Caco-2 (cell line): Measurements from ENCODE around the gene ITPR3. TPM values are rescaled to one million over a fixed set of nuclear protein-coding genes. Genes with fewer than 3 reads are reported as not detected.

Experiments
- BruUV-seq: library from RNA; stranded (reverse); fragments of 400-500 nt; replicated peaks from 2 replicates; lab custom pipeline; 2021; lab: Mats Ljungman, UMichigan
- CTCF ChIA-PET: fragments of 300-600 bp; sonication (Branson Sonifier 250); formaldehyde crosslinking; loops from one replicate; lab custom pipeline; 2022; ENCODE audit warnings: antibody characterized with exemption; lab: Charles Lee
- POLR2A ChIA-PET: fragments of 300-600 bp; sonication (Branson Sonifier 250); formaldehyde crosslinking; loops from one replicate; lab custom pipeline; 2022; ENCODE audit warnings: antibody characterized with exemption; lab: Charles Lee
- DNase-seq, 2 experiments: peaks; one replicate each; pipeline versions ENCODE4 v3.0.0 to v3.0.0-alpha.2; 2020 to 2022
- H3K27me3 ChIP-seq: replicated peaks from 2 replicates; pipeline ENCODE4 v1.6.0; 2011; ENCODE audit warnings: low read length; ENCODE audit not compliant: control insufficient read depth, insufficient read depth
- H3K36me3 ChIP-seq: 2 replicates; pipeline ENCODE4 v1.5.1; 2011; ENCODE audit warnings: low read length; ENCODE audit not compliant: control insufficient read depth, insufficient read depth
- H3K4me1 ChIP-seq: fragments of 250-450 bp; sonication (Bioruptor Pico); 2 replicates; pipeline ENCODE4 v1.5.1; 2020; ENCODE audit warnings: mild to moderate bottlenecking
- H3K4me3 ChIP-seq: 2 replicates; pipeline ENCODE4 v1.5.1; 2011; ENCODE audit warnings: low read depth, mild to moderate bottlenecking, control low read depth, low read length
- H3K9me3 ChIP-seq: fragments of 250-450 bp; sonication (Bioruptor Pico); 2 replicates; pipeline ENCODE4 v1.5.1; 2020; ENCODE audit warnings: mild to moderate bottlenecking, moderate library complexity
- H3K27ac Mint-ChIP-seq: one replicate; pipeline ENCODE4 v1.8.0; 2022; ENCODE audit warnings: mixed read lengths; ENCODE audit not compliant: unreplicated experiment
- H3K27me3 Mint-ChIP-seq: one replicate; pipeline ENCODE4 v1.8.0; 2022; ENCODE audit warnings: mixed read lengths; ENCODE audit not compliant: insufficient read depth, unreplicated experiment
- H3K36me3 Mint-ChIP-seq: one replicate; pipeline ENCODE4 v1.8.0; 2022; ENCODE audit warnings: mild to moderate bottlenecking, mixed read lengths; ENCODE audit not compliant: insufficient read depth, unreplicated experiment
- H3K4me1 Mint-ChIP-seq: one replicate; pipeline ENCODE4 v1.8.0; 2022; ENCODE audit warnings: low read depth, mixed read lengths; ENCODE audit not compliant: unreplicated experiment
- H3K4me3 Mint-ChIP-seq: one replicate; pipeline ENCODE4 v1.8.0; 2022; ENCODE audit warnings: mild to moderate bottlenecking, moderate library complexity, mixed read lengths; ENCODE audit not compliant: unreplicated experiment
- H3K9me3 Mint-ChIP-seq: one replicate; pipeline ENCODE4 v1.8.0; 2022; ENCODE audit warnings: mixed read lengths; ENCODE audit not compliant: unreplicated experiment
- intact Hi-C: fragments of 100-400 bp; cut with micrococcal nuclease; formaldehyde crosslinking; loops from one replicate; pipeline ENCODE4 v1.10.0; 2022; ENCODE audit not compliant: unreplicated experiment
- total RNA-seq: library from RNA; stranded (reverse); gene quantifications from 2 replicates; pipeline ENCODE4 v1.2.3, GENCODE V29; 2022
- TF ChIP-seq, protein P1 (sequence below), 2 experiments: fragments of 200-600 bp in 1 of 2; IDR thresholded peaks; 1 replicate in 1 of 2; 2 replicates in 1 of 2; pipeline versions ENCODE4 v1.5.1 to v1.8.0; 2011 to 2022; ENCODE audit warnings: antibody characterized with exemption in 1 of 2, control low read depth in 1 of 2, inconsistent platforms in 1 of 2, low read depth in 1 of 2, low read length in 1 of 2, mild to moderate bottlenecking in 1 of 2, moderate library complexity in 1 of 2; ENCODE audit not compliant: insufficient read depth in 1 of 2, severe bottlenecking in 1 of 2, unreplicated experiment in 1 of 2

Gene ITPR3
- total RNA-seq, 1 experiment from 2014 or later = 42.1 TPM

DNA sequence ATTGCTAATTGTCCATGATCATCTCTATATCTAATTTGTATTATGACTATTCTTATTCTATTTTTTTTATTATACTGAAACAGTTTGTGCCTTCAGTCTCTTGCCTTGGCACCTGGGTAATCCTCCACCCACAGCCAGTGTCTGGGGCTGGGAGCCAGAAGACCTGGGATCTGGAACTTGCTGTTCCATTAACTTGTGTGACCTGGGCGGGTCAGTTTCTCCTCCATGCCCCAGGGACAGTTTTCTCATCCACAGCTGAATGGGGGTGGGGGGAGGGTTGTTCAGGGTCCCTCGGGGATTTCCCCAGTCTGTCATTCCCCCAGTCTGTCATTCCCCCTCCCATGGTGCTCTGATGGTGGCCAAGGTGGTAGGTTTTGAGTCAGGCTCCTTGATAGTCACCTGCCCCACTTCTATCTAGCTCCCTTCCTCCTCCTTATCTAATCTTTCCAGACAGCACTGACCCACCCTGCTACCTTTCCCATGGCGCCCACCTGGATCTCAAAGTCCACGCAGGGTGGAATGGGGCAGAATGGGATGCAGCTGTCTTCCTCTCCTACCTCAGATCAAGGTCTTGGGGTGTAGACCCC is 10.9 kb downstream of the ITPR3 start:
- TF ChIP-seq, protein P1, sequence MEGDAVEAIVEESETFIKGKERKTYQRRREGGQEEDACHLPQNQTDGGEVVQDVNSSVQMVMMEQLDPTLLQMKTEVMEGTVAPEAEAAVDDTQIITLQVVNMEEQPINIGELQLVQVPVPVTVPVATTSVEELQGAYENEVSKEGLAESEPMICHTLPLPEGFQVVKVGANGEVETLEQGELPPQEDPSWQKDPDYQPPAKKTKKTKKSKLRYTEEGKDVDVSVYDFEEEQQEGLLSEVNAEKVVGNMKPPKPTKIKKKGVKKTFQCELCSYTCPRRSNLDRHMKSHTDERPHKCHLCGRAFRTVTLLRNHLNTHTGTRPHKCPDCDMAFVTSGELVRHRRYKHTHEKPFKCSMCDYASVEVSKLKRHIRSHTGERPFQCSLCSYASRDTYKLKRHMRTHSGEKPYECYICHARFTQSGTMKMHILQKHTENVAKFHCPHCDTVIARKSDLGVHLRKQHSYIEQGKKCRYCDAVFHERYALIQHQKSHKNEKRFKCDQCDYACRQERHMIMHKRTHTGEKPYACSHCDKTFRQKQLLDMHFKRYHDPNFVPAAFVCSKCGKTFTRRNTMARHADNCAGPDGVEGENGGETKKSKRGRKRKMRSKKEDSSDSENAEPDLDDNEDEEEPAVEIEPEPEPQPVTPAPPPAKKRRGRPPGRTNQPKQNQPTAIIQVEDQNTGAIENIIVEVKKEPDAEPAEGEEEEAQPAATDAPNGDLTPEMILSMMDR (IDR thresholded peaks at IDR 0.05; ENCODE audit: insufficient read depth in 1 of 2, low read depth in 1 of 2, low read length in 1 of 2, severe bottlenecking in 1 of 2, unreplicated experiment in 1 of 2) = no peak
- Mint-ChIP-seq H3K4me1 (peaks cover 63% of the 10 kb centered on the region), H3K36me3 (peaks cover 34% of the 10 kb centered on the region), H3K9me3 (no peaks in the 10 kb centered on the region), H3K27me3 (no peaks in the 10 kb centered on the region), H3K27ac (no peak overlapping the region), H3K4me3 (peak overlapping the region; percentile 97)
- ChIA-PET CTCF (interaction anchor here (0.6 to 1.6 kb wide), 6 partner anchors 8 to 68 kb away, joined by 3 to 10 read pairs (median 4); partner anchors contain the start of genes BAK1 and ITPR3), POLR2A (interaction anchor here (0.5 kb wide), 1 partner anchor 12 kb away, joined by 3 read pairs; no protein-coding TSS in a partner anchor)
- TSS peak; percentile 51 for BruUV-seq
- no peaks in the 10 kb centered on the region for H3K27me3 ChIP-seq
- no peak overlapping the region for H3K4me3 ChIP-seq
- H3K4me1 ChIP-seq = peaks cover 69% of the 10 kb centered on the region
- no peaks in the 10 kb centered on the region for H3K9me3 ChIP-seq
- intact Hi-C loops = loop anchor here (1.0 kb wide), 1 partner anchor 43 kb away; no protein-coding TSS in a partner anchor
- no peak for DNase-seq
- H3K36me3 ChIP-seq = peaks cover 3% of the 10 kb centered on the region; the same call in 1 of the 2 replicates

DNA sequence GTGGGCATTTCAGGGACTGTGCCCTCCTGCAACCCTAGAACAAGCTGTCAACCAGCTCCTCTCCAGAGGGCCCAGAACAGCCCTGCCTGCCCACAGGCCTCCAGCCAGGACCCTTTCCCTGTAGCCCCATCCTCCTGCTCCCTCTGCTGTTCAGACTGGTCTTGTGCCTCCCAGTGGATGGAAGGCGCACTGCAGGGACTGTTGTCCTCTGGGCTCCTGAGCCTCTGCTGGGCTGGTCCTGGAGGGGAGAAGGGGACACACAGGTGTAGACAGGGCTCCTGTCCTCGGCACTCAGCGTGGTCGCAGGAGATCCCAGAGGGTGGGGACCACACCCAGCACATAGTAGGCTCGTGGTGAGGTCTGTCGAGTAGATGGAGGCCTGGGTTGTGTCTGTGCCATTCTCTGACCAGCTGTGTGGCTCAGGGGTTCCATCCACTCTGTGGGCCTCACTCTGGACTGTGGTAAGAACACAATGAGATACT is 11.5 kb downstream of the ITPR3 start:
- peaks cover 64% of the 10 kb centered on the region for H3K4me1 ChIP-seq
- Mint-ChIP-seq H3K9me3 (no peaks in the 10 kb centered on the region), H3K27me3 (no peaks in the 10 kb centered on the region), H3K27ac (peak overlapping the region; percentile 61), H3K4me1 (peaks cover 59% of the 10 kb centered on the region), H3K36me3 (peaks cover 34% of the 10 kb centered on the region), H3K4me3 (peak overlapping the region; percentile 97)
- no peak overlapping the region; the same call in 1 of the 2 replicates for H3K4me3 ChIP-seq
- POLR2A ChIA-PET = interaction anchor here (0.5 kb wide), 1 partner anchor 12 kb away, joined by 3 read pairs; no protein-coding TSS in a partner anchor
- intact Hi-C loops = loop anchor here (1.0 kb wide), 1 partner anchor 43 kb away; no protein-coding TSS in a partner anchor
- no TSS peak for BruUV-seq
- no peaks in the 10 kb centered on the region for H3K27me3 ChIP-seq
- CTCF ChIA-PET = interaction anchor here (1.0 to 1.6 kb wide), 4 partner anchors 9 to 53 kb away, joined by 3 to 10 read pairs (median 6); partner anchors contain the start of genes BAK1 and ITPR3
- H3K9me3 ChIP-seq = no peaks in the 10 kb centered on the region
- TF ChIP-seq, protein P1 (IDR thresholded peaks at IDR 0.05; ENCODE audit: insufficient read depth in 1 of 2, low read depth in 1 of 2, low read length in 1 of 2, severe bottlenecking in 1 of 2, unreplicated experiment in 1 of 2) = peak; percentile 69 to 96
- DNase-seq = peak; percentile 80 to 82
- H3K36me3 ChIP-seq = peaks cover 3% of the 10 kb centered on the region; the same call in 1 of the 2 replicates

- H3K27ac Mint-ChIP-seq = peak overlapping the region; percentile 61
- peak overlapping the region; percentile 58 for H3K4me3 ChIP-seq
These were observed 12.0 kb downstream of the ITPR3 start for GRCh38 chr6:33633084-33633461.

More at GRCh38 chr6:33633084-33633461, 12.0 kb downstream of the ITPR3 start:
- H3K9me3 Mint-ChIP-seq = no peaks in the 10 kb centered on the region
- CTCF ChIA-PET = interaction anchor here (1.0 to 1.6 kb wide), 4 partner anchors 9 to 53 kb away, joined by 3 to 10 read pairs (median 6); partner anchors contain the start of genes BAK1 and ITPR3
- no peaks in the 10 kb centered on the region for H3K27me3 Mint-ChIP-seq
- TF ChIP-seq, protein P1 (IDR thresholded peaks at IDR 0.05; ENCODE audit: insufficient read depth in 1 of 2, low read depth in 1 of 2, low read length in 1 of 2, severe bottlenecking in 1 of 2, unreplicated experiment in 1 of 2) = no peak
- no peak for DNase-seq
- no peaks in the 10 kb centered on the region for H3K27me3 ChIP-seq
- no peaks in the 10 kb centered on the region for H3K9me3 ChIP-seq
- H3K36me3 Mint-ChIP-seq = peaks cover 34% of the 10 kb centered on the region
- peak overlapping the region; percentile 97 for H3K4me3 Mint-ChIP-seq
- peaks cover 54% of the 10 kb centered on the region for H3K4me1 Mint-ChIP-seq
- peaks cover 61% of the 10 kb centered on the region for H3K4me1 ChIP-seq
- BruUV-seq = no TSS peak
- intact Hi-C loops = no loop called here
- peaks cover 3% of the 10 kb centered on the region; the same call in 1 of the 2 replicates for H3K36me3 ChIP-seq
- POLR2A ChIA-PET = interaction anchor here (1.9 kb wide), 1 partner anchor 78 kb away, joined by 8 read pairs; the partner anchor contains the start of gene UQCC2
